HEK293 (cell line): ENCODE results near the gene SH2D1B.

ENCODE experiments used
- CTCF ChIA-PET: fragments of 350-600 bp; formaldehyde crosslinking; extraction: SDS; loops from one replicate; lab custom pipeline; 2021; ENCODE audit warnings: antibody characterized with exemption; lab: Yijun Ruan, JAX
- POLR2A ChIA-PET: fragments of 300-600 bp; formaldehyde crosslinking; extraction: SDS; loops from one replicate; lab custom pipeline; 2020; ENCODE audit warnings: antibody characterized with exemption, inconsistent platforms; lab: Yijun Ruan, JAX
- H3K27ac ChIP-seq: fragments of 200-500 bp; sonication (Bioruptor generic); 2 replicates; pipeline ENCODE4 v1.5.1; 2014; ENCODE audit warnings: low read depth, low read length, control low read depth, inconsistent platforms; ENCODE audit errors: extremely low read depth
- H3K36me3 ChIP-seq, 2 experiments: fragments of 200-500 bp in 1 of 2; sonication (Bioruptor generic) in 1 of 2; 1 replicate in 1 of 2; 2 replicates in 1 of 2; pipeline ENCODE4 v1.5.1; 2014 to 2017; ENCODE audit warnings: inconsistent platforms in 2 of 2, low read length in 2 of 2; ENCODE audit not compliant: control insufficient read depth in 2 of 2, insufficient read depth in 1 of 2
- H3K4me1 ChIP-seq: fragments of 200-500 bp; sonication (Bioruptor generic); 2 replicates; pipeline ENCODE4 v1.5.1; 2014; ENCODE audit warnings: mild to moderate bottlenecking, low read length, inconsistent platforms; ENCODE audit not compliant: control insufficient read depth, insufficient read depth
- H3K4me3 ChIP-seq: 2 replicates; pipeline ENCODE4 v1.5.1; 2011; ENCODE audit warnings: low read depth, mild to moderate bottlenecking, control low read depth, low read length, moderate library complexity
- H3K9me3 ChIP-seq: fragments of 200-500 bp; sonication (Bioruptor generic); 2 replicates; pipeline ENCODE4 v1.5.1; 2014; ENCODE audit warnings: low read depth, low read length, inconsistent platforms; ENCODE audit not compliant: control insufficient read depth, insufficient read depth
- KLF1 ChIP-seq: fragments of 450-650 bp; formaldehyde crosslinking; IDR thresholded peaks from 2 replicates; pipeline ENCODE4 v1.5.1; 2016; ENCODE audit warnings: missing biosample characterization, missing genetic modification characterization
- KLF17 ChIP-seq: fragments of 450-650 bp; formaldehyde crosslinking; IDR thresholded peaks from 2 replicates; pipeline ENCODE4 v1.5.1; 2016; ENCODE audit warnings: missing biosample characterization, missing genetic modification characterization
- MYNN ChIP-seq: fragments of 450-650 bp; formaldehyde crosslinking; IDR thresholded peaks from 2 replicates; pipeline ENCODE4 v1.5.1; 2016; ENCODE audit warnings: missing biosample characterization, missing genetic modification characterization, borderline replicate concordance
- SCRT1 ChIP-seq: fragments of 450-650 bp; formaldehyde crosslinking; IDR thresholded peaks from 2 replicates; pipeline ENCODE4 v1.5.1; 2016; ENCODE audit warnings: missing biosample characterization, missing genetic modification characterization, borderline replicate concordance
- SCRT2 ChIP-seq: fragments of 450-650 bp; formaldehyde crosslinking; IDR thresholded peaks from 2 replicates; pipeline ENCODE4 v1.5.1; 2016; ENCODE audit warnings: missing biosample characterization, missing genetic modification characterization
- YY2 ChIP-seq: fragments of 450-650 bp; formaldehyde crosslinking; IDR thresholded peaks from 2 replicates; pipeline ENCODE4 v1.5.1; 2016; ENCODE audit warnings: missing biosample characterization, missing genetic modification characterization
- ZFP69B ChIP-seq: fragments of 450-650 bp; formaldehyde crosslinking; IDR thresholded peaks from 2 replicates; pipeline ENCODE4 v1.5.1; 2016; ENCODE audit warnings: missing biosample characterization, missing genetic modification characterization
- ZNF121 ChIP-seq: fragments of 450-650 bp; formaldehyde crosslinking; IDR thresholded peaks from 2 replicates; pipeline ENCODE4 v1.5.1; 2016; ENCODE audit warnings: missing biosample characterization, missing genetic modification characterization
- ZNF138 ChIP-seq: fragments of 450-650 bp; formaldehyde crosslinking; IDR thresholded peaks from 2 replicates; pipeline ENCODE4 v1.5.1; 2016; ENCODE audit warnings: missing biosample characterization, missing genetic modification characterization, borderline replicate concordance
- ZNF202 ChIP-seq: fragments of 450-650 bp; formaldehyde crosslinking; IDR thresholded peaks from 2 replicates; pipeline ENCODE4 v1.5.1; 2016; ENCODE audit warnings: missing biosample characterization, missing genetic modification characterization, borderline replicate concordance
- ZNF211 ChIP-seq: fragments of 450-650 bp; formaldehyde crosslinking; IDR thresholded peaks from 2 replicates; pipeline ENCODE4 v1.5.1; 2016; ENCODE audit warnings: low read depth, missing biosample characterization, missing genetic modification characterization
- ZNF239 ChIP-seq: fragments of 450-650 bp; formaldehyde crosslinking; IDR thresholded peaks from 2 replicates; pipeline ENCODE4 v1.5.1; 2016; ENCODE audit warnings: missing biosample characterization, missing genetic modification characterization
- ZNF341 ChIP-seq: fragments of 450-650 bp; formaldehyde crosslinking; IDR thresholded peaks from 2 replicates; pipeline ENCODE4; 2016; ENCODE audit warnings: low read depth, missing biosample characterization, missing genetic modification characterization
- ZNF433 ChIP-seq: fragments of 450-650 bp; formaldehyde crosslinking; IDR thresholded peaks from 2 replicates; pipeline ENCODE4 v1.5.1; 2016; ENCODE audit warnings: missing biosample characterization, missing genetic modification characterization, low read depth
- ZNF548 ChIP-seq: fragments of 450-650 bp; formaldehyde crosslinking; IDR thresholded peaks from 2 replicates; pipeline ENCODE4 v1.5.1; 2016; ENCODE audit warnings: missing biosample characterization, missing genetic modification characterization
- ZNF561 ChIP-seq: fragments of 450-650 bp; IDR thresholded peaks from 2 replicates; pipeline ENCODE4 v1.5.1; 2018; ENCODE audit warnings: missing biosample characterization, missing genetic modification characterization, borderline replicate concordance
- ZNF837 ChIP-seq: fragments of 450-650 bp; formaldehyde crosslinking; IDR thresholded peaks from 2 replicates; pipeline ENCODE4 v1.5.1; 2016; ENCODE audit warnings: missing biosample characterization, missing genetic modification characterization
- TF ChIP-seq, protein P1 (sequence below): fragments of 450-650 bp; formaldehyde crosslinking; IDR thresholded peaks from 2 replicates; pipeline ENCODE4 v1.5.1; 2016; ENCODE audit warnings: missing biosample characterization, missing genetic modification characterization
- TF ChIP-seq, protein P2 (sequence below): fragments of 450-650 bp; formaldehyde crosslinking; IDR thresholded peaks from 2 replicates; pipeline ENCODE4 v1.5.0; 2017; ENCODE audit warnings: missing biosample characterization, missing genetic modification characterization, borderline replicate concordance

The SH2D1B gene

GRCh38 chr1:162383516-162383915 is 28.4 kb downstream of the SH2D1B start (continued):
- TF ChIP-seq ZNF341 (tag by site-specific recombination): no peak
- no peak for TF ChIP-seq ZNF837 (tag by site-specific recombination)

DNA sequence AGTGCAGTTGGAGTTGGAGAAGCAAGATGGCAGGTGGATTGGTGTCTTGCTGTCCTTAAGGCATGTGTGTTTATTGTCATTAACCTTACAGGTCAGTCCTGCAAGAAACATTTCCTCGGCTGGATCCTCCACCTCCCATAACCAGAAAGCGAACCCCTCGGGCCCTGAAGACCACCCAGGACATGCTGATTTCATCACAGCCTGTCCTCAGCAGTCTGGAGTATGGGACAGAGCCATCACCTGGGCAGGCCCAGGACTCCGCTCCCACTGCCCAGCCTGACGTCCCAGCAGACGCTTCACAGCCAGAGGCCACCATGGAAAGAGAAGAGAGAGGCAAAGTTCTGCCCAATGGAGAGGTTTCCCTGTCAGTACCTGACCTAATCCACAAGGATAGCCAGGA is 28.8 kb downstream of the SH2D1B start:
- TF ChIP-seq ZNF211: no peak
- TF ChIP-seq ZNF138: no peak
- TF ChIP-seq ZNF561 (tag by site-specific recombination): no peak
- TF ChIP-seq KLF1 (tag by site-specific recombination): no peak
- no peak for TF ChIP-seq SCRT2 (tag by site-specific recombination)
- ChIA-PET CTCF (interaction anchor here (0.8 to 1.3 kb wide), 3 partner anchors 8 to 327 kb away, joined by 3 to 4 read pairs (median 3); no protein-coding TSS in a partner anchor), POLR2A (no interaction called here)
- Histone ChIP-seq H3K36me3 (peaks cover 0 to 16% of the 10 kb centered on the region in 2 experiments; a peak in 1 of 3 replicates), H3K27ac (no peak overlapping the region), H3K9me3 (no peaks in the 10 kb centered on the region), H3K4me1 (no peaks in the 10 kb centered on the region), H3K4me3 (no peak overlapping the region)

GRCh38 chr1:162381941-162382750 is 29.8 kb downstream of the SH2D1B start:
- no peak for TF ChIP-seq YY2 (tag by site-specific recombination)
- ChIA-PET POLR2A (no interaction called here), CTCF (interaction anchor here (0.5 to 1.9 kb wide), 5 partner anchors 9 to 331 kb away, joined by 3 to 8 read pairs (median 3); no protein-coding TSS in a partner anchor)
- Histone ChIP-seq H3K4me3 (no peak overlapping the region), H3K4me1 (no peaks in the 10 kb centered on the region), H3K9me3 (no peaks in the 10 kb centered on the region), H3K27ac (no peak overlapping the region), H3K36me3 (peaks cover 0 to 16% of the 10 kb centered on the region in 2 experiments; a peak in 1 of 3 replicates)

- H3K9me3 ChIP-seq: no peaks in the 10 kb centered on the region
- ChIA-PET POLR2A (no interaction called here), CTCF (interaction anchor here (0.6 to 1.9 kb wide), 5 partner anchors 10 to 589 kb away, joined by 3 to 8 read pairs (median 3); no protein-coding TSS in a partner anchor)
- no peak within 1 kb of the TSS for H3K4me3 ChIP-seq
- peak; percentile 94 for TF ChIP-seq KLF1 (tag by site-specific recombination)
- TF ChIP-seq MYNN: no peak
- no peak within 1 kb of the TSS for H3K27ac ChIP-seq
- H3K36me3 ChIP-seq: peaks cover 0 to 16% of the 10 kb centered on the region in 2 experiments; a peak in 1 of 3 replicates
- H3K4me1 ChIP-seq: no peaks in the 10 kb centered on the region
Observed at GRCh38 chr1:162381383-162381782, 30.6 kb downstream of the SH2D1B start, which contains the start of gene C1orf226. C1orf226 (plus strand) TSS chr1:162381728; CDS start chr1:162381902, 174 bp downstream.

- no peak overlapping the region for H3K27ac ChIP-seq
- CTCF ChIA-PET: interaction anchor here (0.5 to 1.9 kb wide), 6 partner anchors 11 to 343 kb away, joined by 3 to 8 read pairs (median 3); no protein-coding TSS in a partner anchor
- no peak overlapping the region for H3K4me3 ChIP-seq
- POLR2A ChIA-PET: no interaction called here
- H3K9me3 ChIP-seq: no peaks in the 10 kb centered on the region
- H3K4me1 ChIP-seq: no peaks in the 10 kb centered on the region
- peaks cover 0 to 16% of the 10 kb centered on the region in 2 experiments; a peak in 1 of 3 replicates for H3K36me3 ChIP-seq
- TF ChIP-seq KLF17: no peak
- no peak for TF ChIP-seq ZFP69B (tag by site-specific recombination)
- no peak for TF ChIP-seq ZNF121 (tag by site-specific recombination)
- TF ChIP-seq, protein P1, sequence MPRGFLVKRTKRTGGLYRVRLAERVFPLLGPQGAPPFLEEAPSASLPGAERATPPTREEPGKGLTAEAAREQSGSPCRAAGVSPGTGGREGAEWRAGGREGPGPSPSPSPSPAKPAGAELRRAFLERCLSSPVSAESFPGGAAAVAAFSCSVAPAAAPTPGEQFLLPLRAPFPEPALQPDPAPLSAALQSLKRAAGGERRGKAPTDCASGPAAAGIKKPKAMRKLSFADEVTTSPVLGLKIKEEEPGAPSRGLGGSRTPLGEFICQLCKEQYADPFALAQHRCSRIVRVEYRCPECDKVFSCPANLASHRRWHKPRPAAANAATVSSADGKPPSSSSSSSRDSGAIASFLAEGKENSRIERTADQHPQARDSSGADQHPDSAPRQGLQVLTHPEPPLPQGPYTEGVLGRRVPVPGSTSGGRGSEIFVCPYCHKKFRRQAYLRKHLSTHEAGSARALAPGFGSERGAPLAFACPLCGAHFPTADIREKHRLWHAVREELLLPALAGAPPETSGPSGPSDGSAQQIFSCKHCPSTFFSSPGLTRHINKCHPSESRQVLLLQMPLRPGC: no peak
- TF ChIP-seq ZNF548 (tag by site-specific recombination): no peak
- TF ChIP-seq, protein P2, sequence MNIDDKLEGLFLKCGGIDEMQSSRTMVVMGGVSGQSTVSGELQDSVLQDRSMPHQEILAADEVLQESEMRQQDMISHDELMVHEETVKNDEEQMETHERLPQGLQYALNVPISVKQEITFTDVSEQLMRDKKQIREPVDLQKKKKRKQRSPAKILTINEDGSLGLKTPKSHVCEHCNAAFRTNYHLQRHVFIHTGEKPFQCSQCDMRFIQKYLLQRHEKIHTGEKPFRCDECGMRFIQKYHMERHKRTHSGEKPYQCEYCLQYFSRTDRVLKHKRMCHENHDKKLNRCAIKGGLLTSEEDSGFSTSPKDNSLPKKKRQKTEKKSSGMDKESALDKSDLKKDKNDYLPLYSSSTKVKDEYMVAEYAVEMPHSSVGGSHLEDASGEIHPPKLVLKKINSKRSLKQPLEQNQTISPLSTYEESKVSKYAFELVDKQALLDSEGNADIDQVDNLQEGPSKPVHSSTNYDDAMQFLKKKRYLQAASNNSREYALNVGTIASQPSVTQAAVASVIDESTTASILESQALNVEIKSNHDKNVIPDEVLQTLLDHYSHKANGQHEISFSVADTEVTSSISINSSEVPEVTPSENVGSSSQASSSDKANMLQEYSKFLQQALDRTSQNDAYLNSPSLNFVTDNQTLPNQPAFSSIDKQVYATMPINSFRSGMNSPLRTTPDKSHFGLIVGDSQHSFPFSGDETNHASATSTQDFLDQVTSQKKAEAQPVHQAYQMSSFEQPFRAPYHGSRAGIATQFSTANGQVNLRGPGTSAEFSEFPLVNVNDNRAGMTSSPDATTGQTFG (tag by site-specific recombination): no peak
- no peak for TF ChIP-seq ZNF433
- no peak for TF ChIP-seq ZNF239
- TF ChIP-seq ZNF202 (tag by site-specific recombination): no peak
- TF ChIP-seq SCRT1 (tag by site-specific recombination): no peak
Observed at GRCh38 chr1:162380061-162380846, 31.7 kb downstream of the SH2D1B start.
